Coronary artery (tissue), 2 donors: ENCODE data around the gene MEF2C.
A peak's percentile ranks its signal among the peaks of the same experiment; 100 is the strongest.

Experiments
- DNase-seq: peaks from one replicate; pipeline ENCODE4 v3.0.0-alpha.2; 2017; ENCODE audit warnings: low spot score
- H3K27ac ChIP-seq, 2 donors: fragments of 200-600 bp; sonication (generic); one replicate each; pipeline ENCODE4 v1.5.1; 2016 to 2019
- H3K4me3 ChIP-seq: fragments of 200-600 bp; sonication (generic); 2 replicates; pipeline ENCODE4 v1.5.1; 2016; ENCODE audit warnings: mild to moderate bottlenecking, moderate library complexity
- TF ChIP-seq, protein P1 (sequence below): fragments of 200-600 bp; sonication (generic); IDR thresholded peaks from one replicate; pipeline ENCODE4 v1.5.1; 2019; ENCODE audit warnings: antibody characterized with exemption

MEF2C gene

DNA sequence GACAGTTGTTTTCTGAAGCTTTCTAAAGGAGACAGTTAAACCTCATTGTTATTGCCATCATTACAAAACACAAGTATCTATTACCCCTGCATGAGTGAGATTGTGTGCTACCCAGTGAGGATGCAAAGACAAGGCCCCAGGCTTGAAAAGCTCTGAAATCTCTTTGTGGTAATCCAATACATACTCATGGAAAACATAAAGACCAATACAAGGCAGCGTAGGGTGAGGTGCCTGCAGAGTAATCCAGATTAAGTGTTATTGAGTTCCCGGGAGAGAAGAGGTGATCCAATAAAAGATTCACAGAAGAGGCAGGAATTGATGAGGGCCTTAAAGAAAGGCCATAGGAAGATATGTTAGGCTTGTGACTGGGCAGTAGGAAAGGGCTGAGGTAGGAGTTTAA lies 150.1 kb downstream of the MEF2C start:
- Histone ChIP-seq H3K27ac (peak overlapping the region; percentile 74 to 75), H3K4me3 (peak overlapping the region; percentile 12)
- TF ChIP-seq, protein P1, sequence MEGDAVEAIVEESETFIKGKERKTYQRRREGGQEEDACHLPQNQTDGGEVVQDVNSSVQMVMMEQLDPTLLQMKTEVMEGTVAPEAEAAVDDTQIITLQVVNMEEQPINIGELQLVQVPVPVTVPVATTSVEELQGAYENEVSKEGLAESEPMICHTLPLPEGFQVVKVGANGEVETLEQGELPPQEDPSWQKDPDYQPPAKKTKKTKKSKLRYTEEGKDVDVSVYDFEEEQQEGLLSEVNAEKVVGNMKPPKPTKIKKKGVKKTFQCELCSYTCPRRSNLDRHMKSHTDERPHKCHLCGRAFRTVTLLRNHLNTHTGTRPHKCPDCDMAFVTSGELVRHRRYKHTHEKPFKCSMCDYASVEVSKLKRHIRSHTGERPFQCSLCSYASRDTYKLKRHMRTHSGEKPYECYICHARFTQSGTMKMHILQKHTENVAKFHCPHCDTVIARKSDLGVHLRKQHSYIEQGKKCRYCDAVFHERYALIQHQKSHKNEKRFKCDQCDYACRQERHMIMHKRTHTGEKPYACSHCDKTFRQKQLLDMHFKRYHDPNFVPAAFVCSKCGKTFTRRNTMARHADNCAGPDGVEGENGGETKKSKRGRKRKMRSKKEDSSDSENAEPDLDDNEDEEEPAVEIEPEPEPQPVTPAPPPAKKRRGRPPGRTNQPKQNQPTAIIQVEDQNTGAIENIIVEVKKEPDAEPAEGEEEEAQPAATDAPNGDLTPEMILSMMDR = no peak
- no peak for DNase-seq

DNA sequence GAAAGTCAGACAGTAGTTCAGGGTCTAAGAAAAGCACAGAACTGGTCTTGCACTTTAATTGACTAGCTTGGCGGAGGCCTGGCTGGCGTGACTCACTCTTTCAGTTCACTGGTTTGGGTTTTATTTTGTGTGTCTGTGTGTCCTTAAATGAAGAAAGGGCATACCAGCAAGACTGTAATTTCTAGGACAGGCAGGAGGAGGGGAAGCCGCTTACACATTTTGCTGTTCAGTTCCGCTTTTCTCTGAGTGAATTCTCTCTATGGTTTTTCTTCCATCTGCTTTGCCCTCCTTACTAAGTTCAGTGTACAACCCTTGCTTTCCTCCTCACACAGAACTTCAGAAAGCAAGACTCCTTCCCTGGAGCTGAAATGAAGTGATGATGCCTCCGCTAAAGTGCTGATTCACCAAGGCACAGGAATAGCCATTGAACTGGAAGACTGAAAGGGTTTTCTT lies 150.8 kb downstream of the MEF2C start:
- peak overlapping the region; percentile 74 to 75 for H3K27ac ChIP-seq
- peak overlapping the region; percentile 12 for H3K4me3 ChIP-seq
- TF ChIP-seq, protein P1 = no peak
- DNase-seq = peak; percentile 89

DNA sequence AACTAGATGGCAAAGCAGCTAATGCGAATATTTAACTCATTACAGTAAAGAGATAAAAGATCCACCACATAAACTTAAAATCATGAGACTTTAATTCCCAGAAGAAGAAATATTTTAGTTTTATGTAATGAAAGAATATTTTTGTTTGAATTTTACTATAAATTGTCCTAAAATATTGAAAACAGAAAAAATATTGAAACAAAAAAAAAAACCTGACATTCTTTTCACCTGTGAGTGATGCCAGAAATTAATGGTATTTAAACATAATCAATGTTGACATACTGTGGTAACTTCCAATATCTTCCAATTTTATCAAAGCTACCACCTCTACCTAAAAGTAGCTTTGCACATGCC lies 153.2 kb downstream of the MEF2C start:
- TF ChIP-seq, protein P1 = no peak
- H3K27ac ChIP-seq = peak overlapping the region; percentile 43 to 49
- no peak overlapping the region for H3K4me3 ChIP-seq
- no peak for DNase-seq

DNA sequence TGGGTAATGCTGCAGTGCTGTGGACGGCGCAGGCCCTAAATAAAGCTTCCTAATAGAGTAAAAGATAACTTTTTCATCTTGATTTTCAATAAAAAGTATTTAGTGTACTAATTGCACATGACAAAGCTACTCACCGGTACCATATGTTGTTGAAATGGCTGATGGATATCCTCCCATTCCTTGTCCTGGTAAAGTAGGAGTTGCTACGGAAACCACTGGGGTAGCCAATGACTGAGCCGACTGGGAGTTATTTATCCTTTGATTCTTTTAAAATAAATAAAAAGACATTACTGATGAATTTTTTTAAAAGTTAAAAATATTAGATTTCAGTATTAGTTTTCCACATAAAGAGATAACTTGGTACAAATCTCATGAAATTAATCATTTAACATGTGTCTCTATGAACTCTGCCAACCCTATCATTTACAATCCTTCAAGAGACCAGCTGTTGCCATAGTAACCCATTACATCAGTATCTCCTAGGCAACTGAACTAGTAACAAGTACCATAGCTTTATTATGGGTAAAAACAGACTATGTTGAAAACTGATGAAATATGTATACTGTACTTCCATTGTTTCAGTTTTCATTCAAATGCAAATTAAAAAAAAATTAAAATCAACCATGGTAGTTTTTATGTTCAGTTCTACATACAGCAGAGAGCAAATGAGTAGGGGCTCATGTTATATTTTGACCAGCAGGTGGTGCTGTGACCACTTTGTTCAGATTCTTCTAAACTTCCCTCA lies 153.7 kb downstream of the MEF2C start:
- TF ChIP-seq, protein P1 = peak; percentile 64
- DNase-seq = no peak
- no peak overlapping the region for H3K27ac ChIP-seq
- no peak overlapping the region for H3K4me3 ChIP-seq

DNA sequence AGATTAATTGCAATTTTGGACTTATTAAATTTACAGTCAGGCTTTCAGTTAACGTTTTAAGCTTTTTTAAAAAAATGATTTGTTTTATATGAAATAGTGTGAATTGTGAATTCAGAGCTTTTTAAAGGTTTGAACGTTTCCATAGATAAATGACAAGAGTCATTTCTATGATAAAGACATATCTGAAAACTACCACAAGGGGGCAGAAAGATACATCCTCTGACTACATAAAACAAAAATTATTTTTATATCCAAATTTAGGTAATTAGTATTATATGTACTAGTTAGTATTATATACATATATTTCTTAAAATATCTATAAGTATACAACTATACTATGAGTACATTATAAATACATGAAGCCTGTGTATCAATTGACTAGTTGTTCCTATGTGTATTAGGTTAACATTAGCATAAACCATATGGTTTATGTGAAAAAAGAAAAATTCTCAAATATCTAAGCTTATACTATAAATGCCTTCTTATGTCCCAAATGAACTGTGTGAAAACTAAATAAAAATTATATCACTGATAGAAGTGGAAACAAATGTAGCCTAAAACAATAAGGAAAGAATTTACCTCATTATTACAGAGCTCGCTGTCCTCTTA lies 155.2 kb downstream of the MEF2C start:
- H3K4me3 ChIP-seq = no peak overlapping the region
- no peak overlapping the region for H3K27ac ChIP-seq
- TF ChIP-seq, protein P1 = peak; percentile 35
- DNase-seq = no peak

DNA sequence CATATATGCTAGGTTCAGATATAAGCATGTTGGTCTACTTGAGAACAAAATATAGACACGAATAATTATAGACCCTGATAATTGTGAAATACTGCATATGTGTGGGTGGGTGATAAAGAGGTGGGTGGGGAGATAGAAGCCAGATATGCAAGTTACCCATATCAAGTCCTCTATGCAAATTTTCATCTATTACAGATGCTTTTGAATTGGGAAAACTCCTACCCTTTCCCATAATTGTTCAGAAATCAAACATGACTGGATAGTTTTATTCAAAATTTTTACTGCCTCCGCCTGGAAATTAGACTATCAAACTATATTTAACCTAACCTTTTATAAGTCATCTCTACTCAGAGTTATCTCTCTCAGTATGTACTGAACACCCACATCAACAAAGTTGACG lies 157.5 kb downstream of the MEF2C start:
- H3K4me3 ChIP-seq = no peak overlapping the region
- no peak overlapping the region for H3K27ac ChIP-seq
- TF ChIP-seq, protein P1 = no peak
- no peak for DNase-seq

DNA sequence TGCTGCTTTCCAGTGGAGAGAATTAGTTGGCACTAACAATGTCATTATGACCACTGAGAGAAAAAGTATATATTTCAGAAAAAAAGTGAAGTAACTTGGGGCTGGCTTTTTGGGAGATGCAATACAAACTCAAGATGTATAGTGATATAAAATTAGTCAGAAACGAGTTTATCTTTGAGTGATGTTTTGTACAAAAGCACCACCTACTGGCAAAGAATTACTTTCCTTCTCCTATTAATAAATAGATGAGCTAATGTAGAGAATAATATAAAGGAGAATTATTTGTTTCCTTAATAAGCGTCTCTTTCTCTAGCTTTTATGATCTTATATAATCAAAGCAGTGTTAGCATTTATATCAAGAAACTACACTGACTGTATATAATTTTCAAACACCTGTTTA lies 158.8 kb downstream of the MEF2C start:
- no peak overlapping the region for H3K27ac ChIP-seq
- DNase-seq = no peak

More for the DNA sequence above, 158.8 kb downstream of the MEF2C start:
- no peak overlapping the region for H3K4me3 ChIP-seq
- TF ChIP-seq, protein P1 = no peak
